ENCODE data around the gene MLYCD. TPM values are rescaled to one million over a fixed set of nuclear protein-coding genes. Genes with fewer than 3 reads are reported as not detected.

Gene MLYCD
- total and polyA plus RNA-seq, 4 experiments from 2014 or later = 0.81 to 11.1 (median 6.3) TPM

GRCh38 chr16:83936581-83937165 is 37.8 kb downstream of the MLYCD start:
- no peaks in the 10 kb centered on the region for H3K27me3 ChIP-seq (ENCODE audit: insufficient read depth, low read length)
- Mint-ChIP-seq H3K36me3 (peaks cover 0 to 4% of the 10 kb centered on the region in 2 donors), H3K27ac (no peak overlapping the region), H3K27me3 (no peaks in the 10 kb centered on the region), H3K4me3 (no peak overlapping the region), H3K4me1 (peaks cover 0 to 11% (median 3%) of the 10 kb centered on the region in 4 donors), H3K9me3 (peaks cover 0 to 2% (median 0%) of the 10 kb centered on the region in 8 donors)
- no peak for DNase-seq
- CTCF ChIA-PET (ENCODE audit: partially characterized antibody) = interaction anchor here (1.5 to 2.9 kb wide), 2 partner anchors 10 to 12 kb away, joined by 3 to 19 read pairs; no protein-coding TSS in a partner anchor
- no peak overlapping the region for H3K27ac ChIP-seq (ENCODE audit: low read depth, low read length)
- no peaks in the 10 kb centered on the region for H3K4me1 ChIP-seq (ENCODE audit: insufficient read depth, low read length)
- H3K36me3 ChIP-seq (ENCODE audit: insufficient read depth, low read length) = no peaks in the 10 kb centered on the region
- POLR2A ChIA-PET (ENCODE audit: partially characterized antibody) = no interaction called here
- H3K4me3 ChIP-seq (ENCODE audit: low read length in 2 of 2) = no peak overlapping the region
- no peaks in the 10 kb centered on the region for H3K9me3 ChIP-seq (ENCODE audit: control insufficient read depth in 1 of 2, low read length in 2 of 2)
- intact Hi-C loops (cut with micrococcal nuclease) = no loop called here

DNA sequence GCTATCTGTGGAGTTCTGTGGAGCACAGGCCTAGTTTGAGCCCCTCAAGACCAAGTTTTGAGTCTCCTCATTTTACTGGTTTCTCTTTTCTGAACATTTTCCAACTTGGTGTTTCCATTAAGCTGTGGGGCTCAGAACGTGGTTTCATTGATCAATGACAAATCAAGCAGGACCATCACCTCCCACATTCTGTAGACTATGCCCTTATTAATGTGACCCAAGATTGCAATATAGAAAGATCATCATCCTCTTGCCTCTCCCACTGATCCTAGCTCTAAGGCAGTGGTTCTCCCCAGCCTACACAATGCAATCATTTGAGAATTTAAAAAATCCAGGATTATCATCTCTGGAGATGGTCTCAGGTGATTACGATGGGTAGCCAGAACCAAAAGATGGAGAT is 38.4 kb downstream of the MLYCD start:
- no peak for DNase-seq
- Mint-ChIP-seq H3K9me3 (peaks cover 0 to 2% (median 0%) of the 10 kb centered on the region in 8 donors), H3K4me1 (peaks cover 0 to 11% (median 3%) of the 10 kb centered on the region in 4 donors), H3K27me3 (no peaks in the 10 kb centered on the region), H3K27ac (no peak overlapping the region), H3K4me3 (no peak overlapping the region), H3K36me3 (peaks cover 0 to 4% of the 10 kb centered on the region in 2 donors)
- no peaks in the 10 kb centered on the region for H3K9me3 ChIP-seq (ENCODE audit: control insufficient read depth in 1 of 2, low read length in 2 of 2)
- no peaks in the 10 kb centered on the region for H3K36me3 ChIP-seq (ENCODE audit: insufficient read depth, low read length)
- H3K4me3 ChIP-seq (ENCODE audit: low read length in 2 of 2) = no peak overlapping the region
- no peak overlapping the region for H3K27ac ChIP-seq (ENCODE audit: low read depth, low read length)
- ChIA-PET POLR2A (ENCODE audit: partially characterized antibody) (no interaction called here), CTCF (ENCODE audit: partially characterized antibody) (interaction anchor here (1.5 to 2.9 kb wide), 2 partner anchors 10 to 12 kb away, joined by 3 to 19 read pairs; no protein-coding TSS in a partner anchor)
- H3K27me3 ChIP-seq (ENCODE audit: insufficient read depth, low read length) = no peaks in the 10 kb centered on the region
- no peaks in the 10 kb centered on the region for H3K4me1 ChIP-seq (ENCODE audit: insufficient read depth, low read length)
- intact Hi-C loops (cut with micrococcal nuclease) = no loop called here

DNA sequence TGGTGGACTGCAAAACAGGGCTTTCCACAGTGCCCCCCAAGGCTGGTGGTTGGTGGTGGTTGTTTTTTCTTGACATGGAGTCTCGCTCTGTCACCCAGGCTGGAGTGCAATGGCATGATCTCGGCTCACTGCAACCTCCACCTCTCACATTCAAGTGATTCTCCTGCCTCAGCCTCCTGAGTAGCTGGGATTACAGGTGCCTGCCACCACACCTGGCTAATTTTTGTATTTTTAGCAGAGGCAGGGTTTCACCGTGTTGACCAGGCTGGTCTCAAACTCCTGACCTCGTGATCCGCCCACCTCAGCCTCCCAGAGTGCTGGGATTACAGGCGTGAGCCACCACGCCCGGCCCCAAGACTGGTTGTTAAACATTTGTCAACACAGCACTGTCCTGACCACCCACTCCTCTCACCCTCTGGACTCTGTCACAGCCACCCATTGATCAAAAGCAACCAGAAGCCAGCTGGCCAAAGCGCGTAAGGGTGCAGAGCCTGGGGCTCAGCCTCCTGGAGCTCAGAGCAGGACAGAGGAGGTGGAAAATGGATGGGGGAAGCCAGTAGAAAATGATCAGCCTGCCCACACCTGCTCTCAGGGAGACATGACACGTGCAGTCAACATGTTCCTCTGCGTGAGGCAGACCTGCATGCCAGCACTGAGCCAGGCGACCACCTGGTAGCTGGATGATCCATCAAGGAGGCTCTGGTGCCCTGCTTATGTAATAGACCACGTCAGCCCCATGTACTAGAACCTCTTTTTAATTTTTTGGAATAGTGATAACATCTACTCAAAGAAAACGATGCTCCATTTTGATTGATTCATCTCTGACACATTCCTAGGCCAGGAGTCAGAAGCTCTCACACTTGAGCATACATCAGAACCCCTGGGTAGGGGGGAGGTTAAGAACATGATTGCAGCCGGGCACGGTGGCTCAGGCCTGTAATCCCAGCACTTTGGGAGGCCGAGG is 39.3 kb downstream of the MLYCD start:
- no peak overlapping the region for H3K4me3 ChIP-seq (ENCODE audit: low read length in 2 of 2)
- Mint-ChIP-seq H3K4me3 (no peak overlapping the region), H3K9me3 (peaks cover 0 to 2% (median 0%) of the 10 kb centered on the region in 8 donors), H3K4me1 (peaks cover 0 to 11% (median 3%) of the 10 kb centered on the region in 4 donors), H3K36me3 (peaks cover 0 to 4% of the 10 kb centered on the region in 2 donors), H3K27me3 (no peaks in the 10 kb centered on the region), H3K27ac (no peak overlapping the region)
- no peak for DNase-seq
- H3K36me3 ChIP-seq (ENCODE audit: insufficient read depth, low read length) = no peaks in the 10 kb centered on the region
- no peaks in the 10 kb centered on the region for H3K27me3 ChIP-seq (ENCODE audit: insufficient read depth, low read length)
- H3K4me1 ChIP-seq (ENCODE audit: insufficient read depth, low read length) = no peaks in the 10 kb centered on the region
- ChIA-PET POLR2A (ENCODE audit: partially characterized antibody) (no interaction called here), CTCF (ENCODE audit: partially characterized antibody) (no interaction called here)
- intact Hi-C loops (cut with micrococcal nuclease) = no loop called here
- no peak overlapping the region for H3K27ac ChIP-seq (ENCODE audit: low read depth, low read length)
- no peaks in the 10 kb centered on the region for H3K9me3 ChIP-seq (ENCODE audit: control insufficient read depth in 1 of 2, low read length in 2 of 2)

DNA sequence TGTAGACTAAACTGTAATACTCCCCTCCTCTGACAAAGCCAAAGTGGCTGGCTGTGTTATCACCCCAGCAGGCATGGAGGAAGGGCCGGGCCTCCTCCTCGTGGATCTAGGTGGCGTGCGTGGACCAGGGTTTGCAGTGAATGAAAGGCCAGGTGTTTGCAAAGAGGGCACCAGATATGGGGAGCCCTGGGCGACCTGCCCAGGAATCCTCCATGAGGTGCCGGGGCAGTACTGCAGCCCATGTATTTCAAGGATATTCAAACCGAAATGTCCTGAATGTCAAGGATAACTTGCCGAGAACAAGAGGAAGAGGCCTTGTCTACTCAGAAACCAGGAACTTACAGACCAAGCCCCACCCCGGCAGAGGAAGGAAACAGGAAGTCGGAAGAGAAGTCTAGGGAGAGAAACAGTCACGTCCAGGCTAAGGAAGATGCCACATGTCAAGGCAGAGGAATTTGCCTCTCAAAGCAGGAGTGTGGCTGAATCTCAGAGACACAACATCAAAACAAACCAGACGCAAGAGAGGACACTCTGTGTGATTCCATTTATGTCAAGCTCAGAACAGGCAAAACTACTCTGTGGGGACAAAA is 40.4 kb downstream of the MLYCD start:
- Histone ChIP-seq H3K27me3 (ENCODE audit: insufficient read depth, low read length) (no peaks in the 10 kb centered on the region), H3K9me3 (ENCODE audit: control insufficient read depth in 1 of 2, low read length in 2 of 2) (no peaks in the 10 kb centered on the region), H3K4me1 (ENCODE audit: insufficient read depth, low read length) (no peaks in the 10 kb centered on the region), H3K4me3 (ENCODE audit: low read length in 2 of 2) (no peak overlapping the region), H3K27ac (ENCODE audit: low read depth, low read length) (no peak overlapping the region), H3K36me3 (ENCODE audit: insufficient read depth, low read length) (no peaks in the 10 kb centered on the region)
- peaks cover 0 to 2% (median 0%) of the 10 kb centered on the region in 8 donors for H3K9me3 Mint-ChIP-seq
- no peaks in the 10 kb centered on the region for H3K27me3 Mint-ChIP-seq
- no peak for DNase-seq
- H3K4me3 Mint-ChIP-seq = peak overlapping the region in 1 of 8 donors; percentile 45
- H3K36me3 Mint-ChIP-seq = peaks cover 0 to 4% of the 10 kb centered on the region in 2 donors
- H3K27ac Mint-ChIP-seq = no peak overlapping the region
- ChIA-PET CTCF (ENCODE audit: partially characterized antibody) (no interaction called here), POLR2A (ENCODE audit: partially characterized antibody) (no interaction called here)
- intact Hi-C loops (cut with micrococcal nuclease) = no loop called here
- peaks cover 0 to 11% (median 3%) of the 10 kb centered on the region in 4 donors for H3K4me1 Mint-ChIP-seq

- no peak for DNase-seq
- H3K9me3 Mint-ChIP-seq = peaks cover 0 to 2% (median 0%) of the 10 kb centered on the region in 8 donors
- ChIA-PET POLR2A (ENCODE audit: partially characterized antibody) (no interaction called here), CTCF (ENCODE audit: partially characterized antibody) (no interaction called here)
- Histone ChIP-seq H3K9me3 (ENCODE audit: control insufficient read depth in 1 of 2, low read length in 2 of 2) (no peaks in the 10 kb centered on the region), H3K4me1 (ENCODE audit: insufficient read depth, low read length) (no peaks in the 10 kb centered on the region), H3K27ac (ENCODE audit: low read depth, low read length) (no peak overlapping the region), H3K4me3 (ENCODE audit: low read length in 2 of 2) (no peak overlapping the region), H3K27me3 (ENCODE audit: insufficient read depth, low read length) (no peaks in the 10 kb centered on the region), H3K36me3 (ENCODE audit: insufficient read depth, low read length) (no peaks in the 10 kb centered on the region)
- H3K4me1 Mint-ChIP-seq = peaks cover 0 to 8% (median 3%) of the 10 kb centered on the region in 4 donors
- peaks cover 0 to 4% of the 10 kb centered on the region in 2 donors for H3K36me3 Mint-ChIP-seq
- no peak overlapping the region for H3K4me3 Mint-ChIP-seq
- H3K27ac Mint-ChIP-seq = no peak overlapping the region
- intact Hi-C loops (cut with micrococcal nuclease) = no loop called here
- no peaks in the 10 kb centered on the region for H3K27me3 Mint-ChIP-seq
Observed at GRCh38 chr16:83940119-83940518, 41.2 kb downstream of the MLYCD start.

DNA sequence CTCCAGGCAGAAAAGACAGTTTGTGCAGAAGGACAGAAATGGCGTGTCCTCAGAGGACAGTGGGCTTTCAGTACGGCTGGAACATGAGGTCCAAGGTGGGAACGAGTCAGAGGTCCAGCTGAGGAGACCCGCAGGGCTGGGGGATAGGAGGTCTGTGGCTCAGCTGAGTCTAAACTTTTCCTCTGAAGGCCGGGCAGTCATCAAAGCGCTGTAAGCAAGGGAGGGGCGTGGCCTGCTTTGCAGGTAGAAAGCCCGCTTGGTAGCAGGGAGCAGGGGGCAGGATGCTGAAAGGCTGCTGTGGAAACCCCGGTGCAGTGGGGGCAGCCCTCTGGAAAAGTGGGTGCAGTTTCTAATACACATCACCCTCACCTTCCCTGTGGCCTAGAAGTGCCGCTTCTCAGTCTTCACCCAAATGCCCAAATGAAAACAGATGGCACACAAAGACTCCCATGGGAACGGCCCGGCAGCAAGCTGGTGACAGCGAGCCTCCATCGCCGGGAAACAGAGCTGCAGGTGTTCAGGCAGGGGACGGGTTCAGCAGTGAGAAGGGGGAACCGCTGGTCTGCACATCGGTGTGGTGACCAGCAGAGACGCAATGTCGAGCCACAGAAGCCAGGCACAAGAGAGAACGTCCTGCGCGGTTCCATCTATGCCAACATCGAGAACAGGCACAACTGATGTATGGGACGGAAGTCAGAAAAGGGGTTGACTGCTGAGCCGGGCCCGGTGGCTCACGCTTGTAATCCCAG is 41.9 kb downstream of the MLYCD start:
- Mint-ChIP-seq H3K36me3 (peaks cover 0 to 4% of the 10 kb centered on the region in 2 donors), H3K9me3 (peaks cover 0 to 2% (median 0%) of the 10 kb centered on the region in 8 donors), H3K4me3 (no peak overlapping the region), H3K4me1 (peaks cover 0 to 8% (median 3%) of the 10 kb centered on the region in 4 donors), H3K27ac (no peak overlapping the region), H3K27me3 (no peaks in the 10 kb centered on the region)
- Histone ChIP-seq H3K9me3 (ENCODE audit: control insufficient read depth in 1 of 2, low read length in 2 of 2) (no peaks in the 10 kb centered on the region), H3K36me3 (ENCODE audit: insufficient read depth, low read length) (no peaks in the 10 kb centered on the region), H3K27ac (ENCODE audit: low read depth, low read length) (no peak overlapping the region), H3K27me3 (ENCODE audit: insufficient read depth, low read length) (no peaks in the 10 kb centered on the region), H3K4me1 (ENCODE audit: insufficient read depth, low read length) (no peaks in the 10 kb centered on the region), H3K4me3 (ENCODE audit: low read length in 2 of 2) (no peak overlapping the region)
- ChIA-PET POLR2A (ENCODE audit: partially characterized antibody) (no interaction called here), CTCF (ENCODE audit: partially characterized antibody) (no interaction called here)
- no peak for DNase-seq
- intact Hi-C loops (cut with micrococcal nuclease) = no loop called here
